Ectodermal cell (in vitro differentiated cells): Measurements from ENCODE around the gene ZNF223.
A peak's percentile ranks its signal among the peaks of the same experiment; 100 is the strongest.

Experiments used
- H3K27ac ChIP-seq: 2 replicates; pipeline ENCODE4 v1.7.0; 2013; ENCODE audit warnings: mild to moderate bottlenecking, low read depth, low read length; ENCODE audit not compliant: insufficient read depth, poor library complexity, severe bottlenecking
- H3K27me3 ChIP-seq: 2 replicates; pipeline ENCODE4 v1.7.0; 2013; ENCODE audit warnings: mild to moderate bottlenecking, low read length; ENCODE audit not compliant: insufficient read depth, control insufficient read depth, poor library complexity, severe bottlenecking
- H3K36me3 ChIP-seq: one replicate; pipeline ENCODE4 v1.7.0; 2013; ENCODE audit warnings: low read length; ENCODE audit not compliant: control insufficient read depth, insufficient read depth
- H3K4me1 ChIP-seq: one replicate; pipeline ENCODE4 v1.7.0; 2013; ENCODE audit warnings: low read length; ENCODE audit not compliant: control insufficient read depth, insufficient read depth
- H3K4me3 ChIP-seq: 2 replicates; pipeline ENCODE4 v1.7.0; 2013; ENCODE audit warnings: low read depth, low read length, control low read depth; ENCODE audit not compliant: insufficient read depth
- H3K9me3 ChIP-seq: 2 replicates; pipeline ENCODE4 v1.7.0; 2013; ENCODE audit warnings: mild to moderate bottlenecking, low read length, moderate library complexity; ENCODE audit not compliant: control insufficient read depth
- WGBS, 2 experiments: methylation state at CpG; one replicate each; pipeline ENCODE4 v1.1.7; 2013; ENCODE audit warnings: missing lambda C conversion rate in 2 of 2; 5-methylcytosine and 5-hydroxymethylcytosine counted together

ZNF223 gene

DNA sequence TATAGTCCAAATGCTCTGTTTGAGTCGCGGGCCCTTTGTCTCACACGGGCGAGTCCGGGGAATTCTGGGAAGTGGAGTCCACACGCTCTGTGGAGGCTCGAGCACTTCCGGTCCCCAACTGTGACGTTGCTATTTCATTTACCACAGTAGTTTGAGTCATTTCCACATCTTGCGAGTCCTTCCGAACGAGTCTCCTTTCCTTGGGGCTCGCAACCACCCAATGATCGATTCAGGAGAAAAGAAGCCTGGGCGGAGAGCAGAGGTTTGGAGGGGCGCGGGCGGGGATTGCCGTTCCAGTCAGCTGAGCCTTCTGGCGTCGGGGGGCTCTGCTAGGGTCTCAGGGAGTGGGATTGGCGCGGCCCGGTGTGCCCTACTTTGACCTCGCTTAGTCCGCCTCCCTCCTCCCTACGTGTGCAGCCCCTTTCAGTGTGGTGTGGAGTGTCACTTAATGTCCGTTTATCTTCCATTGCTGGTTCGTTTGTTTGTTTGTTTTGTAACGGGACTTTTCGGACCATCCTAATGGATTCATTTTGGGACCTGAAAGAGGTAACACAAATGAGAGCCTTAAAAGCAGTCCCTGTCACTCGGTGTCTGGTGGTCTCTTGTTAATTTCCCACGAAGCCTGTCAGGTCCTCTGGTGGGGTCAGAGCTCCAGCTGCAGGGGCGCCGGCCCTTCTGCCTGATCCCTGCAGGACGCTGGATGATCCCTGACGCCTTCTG is 26.5 kb upstream of the ZNF223 start, which contains the start of gene ZNF222:
TSS of gene ZNF222 (plus strand) at position 163 of the 720 bp plus-strand sequence. CDS start at position 221, 58 bp downstream.
- Histone ChIP-seq H3K4me1 (peaks cover 5% of the 10 kb centered on the region), H3K27ac (no peak within 1 kb of the TSS), H3K9me3 (no peaks in the 10 kb centered on the region), H3K27me3 (no peaks in the 10 kb centered on the region), H3K4me3 (peak within 1 kb of the TSS; percentile 80), H3K36me3 (peaks cover 31% of the 10 kb centered on the region)
- WGBS, 2 experiments: 2% methylated on average over 37 of the region's 37 CpGs

DNA sequence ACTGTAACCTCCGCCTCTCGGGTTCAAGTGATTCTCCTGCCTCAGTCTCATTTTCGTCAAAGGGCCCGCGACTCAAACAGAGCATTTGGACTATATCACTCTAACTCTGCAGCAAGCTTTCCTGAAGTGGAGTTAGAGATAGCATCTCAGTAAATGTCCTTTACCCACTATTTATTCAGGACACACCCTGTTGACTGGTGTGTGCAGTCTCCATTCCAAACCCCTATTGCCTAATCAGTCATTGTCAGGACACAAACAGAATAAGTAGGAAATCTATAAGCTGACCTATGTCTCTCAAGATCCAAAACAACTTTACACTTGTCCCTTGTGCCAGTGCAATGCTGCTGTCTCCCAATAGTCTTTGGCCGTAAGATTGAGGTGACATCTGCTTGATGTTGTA is 25.2 kb upstream of the ZNF223 start:
- Histone ChIP-seq H3K27me3 (no peaks in the 10 kb centered on the region), H3K27ac (no peak overlapping the region), H3K4me3 (no peak overlapping the region), H3K36me3 (peaks cover 41% of the 10 kb centered on the region), H3K4me1 (peaks cover 5% of the 10 kb centered on the region), H3K9me3 (peaks cover 4% of the 10 kb centered on the region)
- 93 to 94% methylated on average over 6 of the region's 6 CpGs for WGBS, 2 experiments

DNA sequence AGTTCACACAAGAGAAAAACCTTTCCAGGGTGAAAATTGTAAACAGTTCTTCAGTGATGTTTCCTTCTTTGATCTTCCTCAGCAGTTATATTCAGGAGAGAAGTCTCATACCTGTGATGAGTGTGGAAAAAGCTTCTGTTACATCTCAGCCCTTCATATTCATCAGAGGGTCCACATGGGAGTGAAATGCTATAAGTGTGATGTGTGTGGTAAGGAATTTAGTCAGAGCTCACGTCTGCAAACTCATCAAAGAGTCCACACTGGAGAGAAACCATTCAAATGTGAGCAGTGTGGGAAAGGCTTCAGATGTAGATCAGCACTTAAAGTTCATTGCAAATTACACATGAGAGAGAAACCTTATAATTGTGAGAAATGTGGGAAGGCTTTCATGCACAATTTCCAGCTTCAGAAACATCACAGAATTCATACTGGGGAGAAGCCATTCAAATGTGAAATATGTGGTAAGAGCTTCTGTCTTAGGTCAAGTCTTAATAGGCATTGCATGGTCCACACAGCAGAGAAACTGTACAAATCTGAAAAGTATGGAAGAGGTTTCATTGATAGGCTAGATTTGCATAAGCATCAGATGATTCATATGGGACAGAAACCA is 19.7 kb upstream of the ZNF223 start:
- H3K4me3 ChIP-seq: no peak overlapping the region

DNA sequence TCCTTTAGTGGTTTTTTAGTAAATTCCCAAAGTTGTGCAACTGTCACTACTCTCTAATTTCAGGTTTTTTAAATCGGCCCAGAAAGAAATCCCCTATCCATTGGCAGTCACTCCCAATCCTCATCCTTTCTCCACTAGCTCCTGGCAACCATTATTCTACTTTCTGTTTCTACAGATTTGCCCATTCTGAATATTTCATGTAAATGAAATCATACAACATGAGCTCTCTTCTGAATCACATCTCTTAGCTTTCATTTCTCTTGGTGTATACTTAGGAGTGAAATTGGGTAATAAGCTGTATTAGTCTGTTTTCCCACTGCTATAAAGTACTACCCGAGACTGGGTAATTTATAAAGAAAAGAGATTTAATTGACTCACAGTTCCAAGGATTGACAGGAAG is 9.7 kb upstream of the ZNF223 start:
- no peaks in the 10 kb centered on the region for H3K4me1 ChIP-seq
- H3K27me3 ChIP-seq: no peaks in the 10 kb centered on the region
- no peaks in the 10 kb centered on the region for H3K9me3 ChIP-seq
- H3K27ac ChIP-seq: no peak overlapping the region
- no peaks in the 10 kb centered on the region for H3K36me3 ChIP-seq
- no peak overlapping the region for H3K4me3 ChIP-seq
- WGBS, 2 experiments: 74 to 82% methylated on average over 2 of the region's 2 CpGs

More for the DNA sequence above, 19.7 kb upstream of the ZNF223 start:
- Histone ChIP-seq H3K4me1 (no peaks in the 10 kb centered on the region), H3K27ac (no peak overlapping the region), H3K9me3 (peaks cover 4% of the 10 kb centered on the region), H3K27me3 (no peaks in the 10 kb centered on the region), H3K36me3 (peaks cover 50% of the 10 kb centered on the region)
- 89 to 95% methylated on average over 1 of the region's 1 CpG for WGBS, 2 experiments

DNA sequence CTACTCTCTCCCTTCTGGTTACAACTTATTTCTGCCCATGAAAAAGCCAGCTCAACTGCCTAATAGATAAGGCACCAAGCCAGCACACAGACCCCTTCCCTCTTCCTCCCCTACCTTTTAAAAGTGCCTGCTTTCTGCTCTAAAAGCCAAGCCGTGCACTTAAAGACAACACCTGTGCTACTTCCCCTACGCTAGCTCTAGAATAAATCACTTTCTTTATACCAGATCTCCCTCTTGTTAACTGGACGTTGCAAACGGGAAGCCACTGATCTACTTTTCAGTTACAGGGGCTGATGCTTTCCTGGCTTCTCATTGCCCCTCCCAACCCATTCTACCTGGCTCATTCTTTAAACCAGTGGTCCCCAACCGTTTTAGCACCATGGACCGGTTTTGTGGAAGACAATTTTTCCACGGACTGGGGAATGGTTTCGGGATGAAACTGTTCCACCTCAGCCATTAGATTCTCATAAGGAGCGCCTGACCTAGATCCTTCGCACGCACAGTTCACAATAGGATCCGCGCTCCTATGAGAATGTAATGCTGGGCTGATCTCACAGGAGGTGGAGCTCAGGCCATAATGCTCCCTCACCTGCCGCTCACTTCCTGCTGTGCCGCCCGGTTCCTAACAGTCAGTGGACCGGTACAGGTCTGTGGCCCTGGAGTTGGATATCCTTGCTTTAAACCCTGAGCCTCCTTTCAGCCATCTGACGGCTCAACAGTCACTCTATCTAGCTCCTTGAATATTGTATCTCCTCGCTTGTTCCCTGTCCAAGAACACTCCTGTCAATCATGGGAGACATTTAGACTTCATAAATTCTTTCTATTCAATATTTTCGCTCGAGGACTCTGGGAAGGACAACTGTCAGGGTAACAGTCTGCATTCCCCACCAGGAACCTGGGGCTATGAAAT is 841 bp upstream of the ZNF223 start:
- WGBS, 2 experiments: 89% methylated on average over 21 of the region's 21 CpGs
- H3K27me3 ChIP-seq: no peaks in the 10 kb centered on the region

DNA sequence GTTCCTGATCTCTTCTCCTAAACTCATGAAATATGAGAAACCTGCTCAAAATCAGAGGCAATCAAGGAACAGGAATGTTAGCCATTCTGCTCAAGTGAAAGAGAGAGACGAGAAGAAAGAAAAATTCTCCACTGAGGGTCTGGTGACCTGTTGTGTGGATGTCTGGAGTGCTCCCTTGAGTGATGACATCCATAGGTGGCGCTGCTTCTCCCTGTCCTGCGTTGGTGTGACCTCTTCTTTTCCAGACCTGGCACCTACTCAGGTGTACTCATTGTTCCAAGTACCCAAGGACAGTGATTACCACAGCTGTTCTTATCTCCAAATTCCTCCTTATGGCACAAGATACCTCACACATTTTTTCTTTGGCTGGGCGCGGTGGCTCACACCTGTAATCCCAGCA is 4.0 kb downstream of the ZNF223 start:
- peaks cover 2% of the 10 kb centered on the region for H3K4me1 ChIP-seq
- WGBS, 2 experiments: 92% methylated on average over 5 of the region's 5 CpGs
- H3K36me3 ChIP-seq: peaks cover 17% of the 10 kb centered on the region
- H3K4me3 ChIP-seq: no peak overlapping the region
- no peaks in the 10 kb centered on the region for H3K9me3 ChIP-seq
- no peak overlapping the region for H3K27ac ChIP-seq
- H3K27me3 ChIP-seq: no peaks in the 10 kb centered on the region

More for the DNA sequence above, 841 bp upstream of the ZNF223 start:
- no peak overlapping the region for H3K27ac ChIP-seq
- peaks cover 2% of the 10 kb centered on the region for H3K36me3 ChIP-seq
- H3K9me3 ChIP-seq: no peaks in the 10 kb centered on the region
- peak overlapping the region; percentile 72 for H3K4me3 ChIP-seq
- peaks cover 2% of the 10 kb centered on the region for H3K4me1 ChIP-seq

DNA sequence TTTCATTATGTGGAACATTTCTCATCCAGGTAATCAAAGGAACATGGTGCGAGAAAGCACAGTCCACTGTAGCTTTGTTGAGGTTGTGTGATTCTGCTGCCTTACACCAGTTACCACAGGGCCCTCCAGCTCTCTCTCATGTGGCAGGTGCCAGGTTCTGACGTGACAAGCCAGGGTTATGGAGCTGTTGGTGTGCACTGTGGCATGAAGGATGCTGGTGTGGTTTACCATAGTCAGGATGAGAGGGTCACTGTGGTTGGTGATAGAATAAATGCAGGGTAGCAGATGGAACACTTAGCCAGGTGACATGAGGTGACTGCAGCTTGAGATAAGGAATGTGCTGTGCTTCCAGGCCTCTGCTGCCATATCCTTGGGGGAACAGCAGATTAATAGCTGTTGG is 7.4 kb downstream of the ZNF223 start:
- 87 to 89% methylated on average over 2 of the region's 2 CpGs for WGBS, 2 experiments
- Histone ChIP-seq H3K27ac (no peak overlapping the region), H3K27me3 (no peaks in the 10 kb centered on the region)

DNA sequence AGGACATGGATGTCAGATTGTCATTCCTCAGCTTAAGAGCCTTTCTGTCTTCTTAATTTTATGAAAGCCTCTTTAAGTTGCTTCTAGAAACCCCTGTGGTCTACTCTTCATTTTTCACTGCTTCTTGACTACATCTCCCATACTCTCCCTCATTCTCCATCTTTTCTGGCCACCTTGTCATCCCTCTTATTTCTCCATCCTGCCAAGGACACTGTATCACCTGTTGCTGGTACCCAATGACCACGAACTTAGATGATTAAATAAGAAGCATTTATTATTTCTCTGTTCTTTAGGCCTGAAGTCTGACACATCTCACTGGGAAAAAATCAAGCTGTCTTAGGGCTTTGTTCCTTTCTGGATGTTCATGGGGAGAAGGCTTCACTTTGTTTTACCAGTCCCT is 9.2 kb downstream of the ZNF223 start:
- Histone ChIP-seq H3K27me3 (no peaks in the 10 kb centered on the region), H3K36me3 (peaks cover 51% of the 10 kb centered on the region), H3K9me3 (peaks cover 4% of the 10 kb centered on the region), H3K27ac (no peak overlapping the region), H3K4me3 (no peak overlapping the region), H3K4me1 (no peaks in the 10 kb centered on the region)
- 100% methylated on average over 1 of the region's 1 CpG; no CpG with 5 or more reads in 1 of the 2 experiments for WGBS, 2 experiments

More for the DNA sequence above, 7.4 kb downstream of the ZNF223 start:
- Histone ChIP-seq H3K36me3 (peaks cover 41% of the 10 kb centered on the region), H3K4me3 (no peak overlapping the region), H3K4me1 (no peaks in the 10 kb centered on the region), H3K9me3 (no peaks in the 10 kb centered on the region)

DNA sequence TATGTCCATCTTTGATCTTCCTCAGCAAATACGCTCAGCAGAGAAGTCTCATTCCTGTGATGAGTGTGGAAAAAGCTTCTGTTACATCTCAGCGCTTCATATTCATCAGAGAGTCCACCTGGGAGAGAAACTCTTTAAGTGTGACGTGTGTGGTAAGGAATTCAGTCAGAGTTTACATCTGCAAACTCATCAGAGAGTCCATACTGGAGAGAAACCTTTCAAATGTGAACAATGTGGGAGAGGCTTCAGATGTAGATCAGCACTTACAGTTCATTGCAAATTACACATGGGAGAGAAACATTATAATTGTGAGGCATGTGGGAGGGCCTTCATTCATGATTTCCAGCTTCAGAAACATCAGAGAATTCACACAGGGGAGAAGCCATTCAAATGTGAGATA is 14.5 kb downstream of the ZNF223 start:
- Histone ChIP-seq H3K4me1 (no peaks in the 10 kb centered on the region), H3K36me3 (peaks cover 50% of the 10 kb centered on the region), H3K4me3 (no peak overlapping the region), H3K9me3 (peaks cover 9% of the 10 kb centered on the region), H3K27ac (no peak overlapping the region), H3K27me3 (no peaks in the 10 kb centered on the region)
- WGBS, 2 experiments: 60 to 93% methylated on average over 1 to 3 of the region's 3 CpGs

DNA sequence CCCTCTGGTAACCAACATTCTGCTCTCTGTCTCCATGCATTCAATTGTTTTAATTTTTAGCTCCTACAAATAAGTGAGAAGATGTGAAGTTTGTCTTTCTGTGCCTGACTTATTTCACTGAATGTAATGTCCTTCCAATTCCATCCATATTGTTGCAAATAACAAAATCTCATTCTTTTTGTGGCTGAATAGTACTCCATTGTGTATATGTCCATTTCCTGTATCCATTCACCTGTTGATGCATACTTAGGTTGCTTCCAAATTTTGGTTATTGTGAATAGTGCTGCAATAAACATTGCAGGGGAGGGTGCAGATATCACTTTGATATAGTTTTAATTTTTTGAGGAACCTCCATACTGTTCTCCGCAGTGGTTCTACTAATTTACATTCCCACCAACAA is 17.6 kb downstream of the ZNF223 start:
- peaks cover 9% of the 10 kb centered on the region for H3K27me3 ChIP-seq
- H3K36me3 ChIP-seq: peaks cover 28% of the 10 kb centered on the region
- peaks cover 9% of the 10 kb centered on the region for H3K9me3 ChIP-seq
- WGBS, 2 experiments: 100% methylated on average over 1 of the region's 1 CpG
- H3K4me1 ChIP-seq: no peaks in the 10 kb centered on the region
- no peak overlapping the region for H3K27ac ChIP-seq
- H3K4me3 ChIP-seq: no peak overlapping the region
